ENCODE results near the gene MAP3K3. TPM values are rescaled to one million over a fixed set of nuclear protein-coding genes. Genes with fewer than 3 reads are reported as not detected.

MAP3K3 gene
- total and polyA plus RNA-seq, 4 donors = 24.5 to 56.3 (median 41.5) TPM

DNA sequence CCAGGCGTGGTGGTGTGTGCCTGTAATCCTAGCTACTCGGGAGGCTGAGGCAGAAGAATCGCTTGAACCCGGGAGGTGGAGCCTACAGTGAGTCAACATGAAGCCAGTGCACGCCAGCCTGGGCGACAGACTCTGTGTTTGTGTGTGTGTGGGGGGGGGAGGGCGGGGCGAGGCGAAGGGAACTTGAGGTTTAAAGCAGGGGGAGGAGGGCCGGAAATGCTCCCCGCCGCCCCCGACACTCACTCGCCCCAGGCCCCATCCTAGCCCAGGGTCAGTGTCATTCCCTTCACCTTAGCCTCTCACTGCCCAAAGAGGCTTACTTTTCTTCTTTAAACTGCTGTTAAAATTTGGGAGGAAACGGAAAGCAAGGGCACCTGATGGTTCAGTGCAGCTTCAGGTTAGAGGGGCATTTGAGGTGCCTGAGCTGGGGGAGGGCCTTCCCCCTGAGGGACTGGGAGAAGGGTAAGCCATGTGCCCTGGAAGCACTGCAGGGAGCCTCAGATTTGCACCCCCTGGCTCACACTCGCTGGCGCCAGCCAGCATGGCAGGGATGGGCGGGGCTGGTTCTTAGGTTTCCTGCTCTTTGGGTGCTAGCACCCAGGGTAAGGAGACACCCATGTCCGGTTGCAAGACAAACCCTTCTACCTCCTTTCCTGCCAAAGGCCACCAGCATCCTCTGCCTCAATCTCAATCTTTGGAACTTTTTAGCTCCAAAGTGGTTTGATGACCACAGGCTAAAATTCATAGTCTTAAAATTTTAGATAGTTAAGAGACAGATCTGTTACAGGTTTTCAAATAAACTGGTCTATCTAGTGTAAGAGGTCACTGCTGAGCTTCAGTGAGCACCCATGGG is 79.9 kb downstream of the MAP3K3 start:
- Histone ChIP-seq H3K9me3 (ENCODE audit: control insufficient read depth in 4 of 4, insufficient read depth in 3 of 4, low read length in 3 of 4) (no peaks in the 10 kb centered on the region), H3K4me1 (ENCODE audit: control insufficient read depth in 5 of 5, insufficient read depth in 5 of 5, low read length in 5 of 5) (peaks cover 0 to 24% (median 8%) of the 10 kb centered on the region in 5 donors), H3K9ac (ENCODE audit: insufficient read depth in 1 of 2, low read length in 2 of 2) (no peak overlapping the region), H3K4me3 (no peak overlapping the region), H3K36me3 (ENCODE audit: control insufficient read depth in 4 of 4, insufficient read depth in 4 of 4, low read length in 4 of 4) (peaks cover 0 to 24% (median 15%) of the 10 kb centered on the region in 4 donors), H3K27me3 (ENCODE audit: control insufficient read depth in 3 of 3, insufficient read depth in 3 of 3, low read length in 2 of 3) (no peaks in the 10 kb centered on the region), H3K27ac (ENCODE audit: low read depth in 1 of 2, low read length in 1 of 2) (peak overlapping the region in 1 of 2 donors; percentile 85)
- DNase-seq (no peak), ATAC-seq (ENCODE audit: insufficient read depth, low FRiP score) (no peak)
- TF ChIP-seq, protein P1, sequence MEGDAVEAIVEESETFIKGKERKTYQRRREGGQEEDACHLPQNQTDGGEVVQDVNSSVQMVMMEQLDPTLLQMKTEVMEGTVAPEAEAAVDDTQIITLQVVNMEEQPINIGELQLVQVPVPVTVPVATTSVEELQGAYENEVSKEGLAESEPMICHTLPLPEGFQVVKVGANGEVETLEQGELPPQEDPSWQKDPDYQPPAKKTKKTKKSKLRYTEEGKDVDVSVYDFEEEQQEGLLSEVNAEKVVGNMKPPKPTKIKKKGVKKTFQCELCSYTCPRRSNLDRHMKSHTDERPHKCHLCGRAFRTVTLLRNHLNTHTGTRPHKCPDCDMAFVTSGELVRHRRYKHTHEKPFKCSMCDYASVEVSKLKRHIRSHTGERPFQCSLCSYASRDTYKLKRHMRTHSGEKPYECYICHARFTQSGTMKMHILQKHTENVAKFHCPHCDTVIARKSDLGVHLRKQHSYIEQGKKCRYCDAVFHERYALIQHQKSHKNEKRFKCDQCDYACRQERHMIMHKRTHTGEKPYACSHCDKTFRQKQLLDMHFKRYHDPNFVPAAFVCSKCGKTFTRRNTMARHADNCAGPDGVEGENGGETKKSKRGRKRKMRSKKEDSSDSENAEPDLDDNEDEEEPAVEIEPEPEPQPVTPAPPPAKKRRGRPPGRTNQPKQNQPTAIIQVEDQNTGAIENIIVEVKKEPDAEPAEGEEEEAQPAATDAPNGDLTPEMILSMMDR (IDR thresholded peaks at IDR 0.05; ENCODE audit: control extremely low read depth, extremely low read depth) = no peak
- 32 to 63% methylated on average over 16 to 19 of the region's 19 CpGs for WGBS, 2 donors

DNA sequence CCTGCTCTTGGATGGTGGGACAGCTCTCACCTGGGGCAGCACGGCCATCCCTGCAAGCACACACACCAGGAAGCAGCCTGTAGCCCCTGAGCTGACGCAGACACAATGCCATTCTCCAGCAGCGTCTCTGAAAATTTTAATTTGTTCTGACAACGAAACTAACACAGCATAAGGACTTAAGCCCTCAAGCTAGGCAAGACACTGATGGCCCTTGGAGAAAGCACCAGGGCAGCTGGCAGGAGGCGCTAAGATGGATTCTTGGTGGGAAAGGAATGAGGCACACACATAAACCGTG is 80.5 kb downstream of the MAP3K3 start:
- no peak for ATAC-seq (ENCODE audit: insufficient read depth, low FRiP score)
- peaks cover 0 to 19% (median 8%) of the 10 kb centered on the region in 5 donors for H3K4me1 ChIP-seq (ENCODE audit: control insufficient read depth in 5 of 5, insufficient read depth in 5 of 5, low read length in 5 of 5)
- H3K9me3 ChIP-seq (ENCODE audit: control insufficient read depth in 4 of 4, insufficient read depth in 3 of 4, low read length in 3 of 4) = no peaks in the 10 kb centered on the region
- DNase-seq = no peak
- H3K4me3 ChIP-seq = no peak overlapping the region
- H3K36me3 ChIP-seq (ENCODE audit: control insufficient read depth in 4 of 4, insufficient read depth in 4 of 4, low read length in 4 of 4) = peaks cover 0 to 27% (median 14%) of the 10 kb centered on the region in 4 donors
- H3K9ac ChIP-seq (ENCODE audit: insufficient read depth in 1 of 2, low read length in 2 of 2) = no peak overlapping the region
- H3K27me3 ChIP-seq (ENCODE audit: control insufficient read depth in 3 of 3, insufficient read depth in 3 of 3, low read length in 2 of 3) = no peaks in the 10 kb centered on the region
- TF ChIP-seq, protein P1 (IDR thresholded peaks at IDR 0.05; ENCODE audit: control extremely low read depth, extremely low read depth) = no peak
- H3K27ac ChIP-seq (ENCODE audit: low read depth in 1 of 2, low read length in 1 of 2) = no peak overlapping the region
- 84 to 86% methylated on average over 6 of the region's 6 CpGs for WGBS, 2 donors

DNA sequence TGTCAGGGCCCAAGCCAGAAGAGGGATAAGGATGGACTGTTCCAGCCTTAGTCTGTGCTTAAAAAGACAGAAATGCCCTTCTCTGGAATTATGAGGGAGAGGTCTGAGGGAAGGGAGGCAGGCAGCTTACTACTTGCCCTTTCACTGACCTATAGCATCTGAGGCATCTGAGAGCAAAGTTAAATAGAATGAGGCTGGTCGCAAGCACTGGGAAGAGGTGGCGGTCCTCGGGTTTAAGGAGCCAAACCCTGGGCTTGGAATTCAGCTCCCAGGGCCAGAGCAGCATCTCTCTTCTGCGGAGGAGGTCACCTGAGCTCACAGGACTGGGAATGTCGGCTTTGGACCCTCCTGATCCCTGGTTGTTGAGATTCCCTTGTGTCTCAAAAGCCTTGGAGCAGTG is 80.8 kb downstream of the MAP3K3 start:
- no peak overlapping the region for H3K9ac ChIP-seq (ENCODE audit: insufficient read depth in 1 of 2, low read length in 2 of 2)
- ATAC-seq (ENCODE audit: insufficient read depth, low FRiP score) (no peak), DNase-seq (no peak)
- peaks cover 0 to 19% (median 8%) of the 10 kb centered on the region in 5 donors for H3K4me1 ChIP-seq (ENCODE audit: control insufficient read depth in 5 of 5, insufficient read depth in 5 of 5, low read length in 5 of 5)
- TF ChIP-seq, protein P1 (IDR thresholded peaks at IDR 0.05; ENCODE audit: control extremely low read depth, extremely low read depth) = no peak
- H3K4me3 ChIP-seq = no peak overlapping the region
- no peak overlapping the region for H3K27ac ChIP-seq (ENCODE audit: low read depth in 1 of 2, low read length in 1 of 2)
- H3K36me3 ChIP-seq (ENCODE audit: control insufficient read depth in 4 of 4, insufficient read depth in 4 of 4, low read length in 4 of 4) = peaks cover 0 to 27% (median 14%) of the 10 kb centered on the region in 4 donors
- no peaks in the 10 kb centered on the region for H3K9me3 ChIP-seq (ENCODE audit: control insufficient read depth in 4 of 4, insufficient read depth in 3 of 4, low read length in 3 of 4)
- 84 to 94% methylated on average over 5 of the region's 5 CpGs for WGBS, 2 donors
- H3K27me3 ChIP-seq (ENCODE audit: control insufficient read depth in 3 of 3, insufficient read depth in 3 of 3, low read length in 2 of 3) = no peaks in the 10 kb centered on the region
